ENCODE results near the gene SEC14L6.
A peak's percentile ranks its signal among the peaks of the same experiment; 100 is the strongest.

SEC14L6 gene

DNA sequence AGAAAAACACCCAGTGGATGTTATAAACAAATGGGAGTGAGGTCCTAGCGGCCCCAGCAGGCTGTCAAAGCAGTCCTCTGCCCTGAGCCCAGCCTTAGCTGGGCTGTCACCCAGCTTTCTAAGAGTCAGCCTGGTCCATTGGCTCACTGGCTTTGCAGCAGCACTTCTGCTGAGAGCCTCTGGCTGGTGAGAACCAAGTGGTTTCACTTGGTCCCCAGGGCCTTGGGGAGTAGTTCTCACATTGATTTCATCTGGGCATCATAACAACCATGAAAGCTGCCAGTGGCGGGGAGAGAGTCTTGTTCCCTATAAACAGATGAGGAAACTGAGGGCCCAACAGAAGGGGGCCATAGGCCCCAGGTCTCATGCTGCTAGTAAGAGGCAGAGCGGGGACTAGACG is 11.4 kb downstream of the SEC14L6 start:
- TF ChIP-seq, protein P1, sequence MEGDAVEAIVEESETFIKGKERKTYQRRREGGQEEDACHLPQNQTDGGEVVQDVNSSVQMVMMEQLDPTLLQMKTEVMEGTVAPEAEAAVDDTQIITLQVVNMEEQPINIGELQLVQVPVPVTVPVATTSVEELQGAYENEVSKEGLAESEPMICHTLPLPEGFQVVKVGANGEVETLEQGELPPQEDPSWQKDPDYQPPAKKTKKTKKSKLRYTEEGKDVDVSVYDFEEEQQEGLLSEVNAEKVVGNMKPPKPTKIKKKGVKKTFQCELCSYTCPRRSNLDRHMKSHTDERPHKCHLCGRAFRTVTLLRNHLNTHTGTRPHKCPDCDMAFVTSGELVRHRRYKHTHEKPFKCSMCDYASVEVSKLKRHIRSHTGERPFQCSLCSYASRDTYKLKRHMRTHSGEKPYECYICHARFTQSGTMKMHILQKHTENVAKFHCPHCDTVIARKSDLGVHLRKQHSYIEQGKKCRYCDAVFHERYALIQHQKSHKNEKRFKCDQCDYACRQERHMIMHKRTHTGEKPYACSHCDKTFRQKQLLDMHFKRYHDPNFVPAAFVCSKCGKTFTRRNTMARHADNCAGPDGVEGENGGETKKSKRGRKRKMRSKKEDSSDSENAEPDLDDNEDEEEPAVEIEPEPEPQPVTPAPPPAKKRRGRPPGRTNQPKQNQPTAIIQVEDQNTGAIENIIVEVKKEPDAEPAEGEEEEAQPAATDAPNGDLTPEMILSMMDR (IDR thresholded peaks at IDR 0.05; ENCODE audit: low read depth, low read length): no peak
- peak; percentile 46 for DNase-seq (ENCODE audit: low read depth)
- no peak overlapping the region for H3K4me3 ChIP-seq (ENCODE audit: low read depth, low read length)

DNA sequence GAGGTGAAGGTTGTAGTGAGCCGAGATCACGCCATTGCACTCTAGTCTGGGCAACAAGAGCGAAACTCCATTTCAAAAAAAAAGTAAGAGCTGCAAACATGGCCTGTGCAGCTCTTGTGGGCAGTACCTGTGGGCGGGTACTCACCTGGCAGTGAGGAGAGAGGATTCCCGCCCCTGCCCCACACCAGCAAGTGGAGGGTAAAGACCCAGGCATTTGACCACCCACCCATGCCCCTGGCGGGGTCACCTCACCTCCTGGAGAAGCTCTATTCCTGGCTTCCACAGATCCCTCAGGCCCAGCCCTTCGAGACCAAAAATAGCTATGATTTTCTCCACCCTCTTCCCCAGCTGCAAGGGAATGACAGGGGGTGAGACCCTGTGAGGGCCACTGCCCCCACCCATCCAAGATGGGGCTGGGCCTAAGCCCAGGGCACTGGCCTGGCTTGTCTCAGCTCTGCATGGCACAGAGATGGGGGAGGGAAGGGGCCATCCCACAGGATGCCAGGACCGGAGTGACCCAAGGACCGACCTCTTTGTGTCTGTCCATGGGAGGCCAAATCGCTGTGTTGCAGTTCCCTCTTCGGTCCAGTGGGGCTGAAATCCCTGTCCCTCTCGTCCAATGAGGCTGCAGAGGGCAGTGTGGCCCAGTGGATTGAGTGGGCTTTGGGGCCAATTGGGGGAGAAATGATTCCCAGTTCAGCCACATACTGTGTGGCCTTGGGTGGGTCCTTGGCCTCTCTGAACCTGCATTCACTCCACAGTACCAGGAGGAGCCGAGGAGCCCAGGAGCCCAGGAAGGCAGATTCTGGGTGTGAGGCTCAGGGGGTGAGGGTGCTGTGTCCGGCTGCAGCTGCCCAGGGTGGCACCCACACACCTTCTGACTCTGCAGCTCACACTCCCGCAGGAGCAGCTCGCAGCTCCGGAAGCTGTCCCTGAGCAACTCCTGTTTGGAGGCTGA is 14.6 kb downstream of the SEC14L6 start:
- no peak overlapping the region for H3K4me3 ChIP-seq (ENCODE audit: low read depth, low read length)
- no peak for TF ChIP-seq POLR2A (IDR thresholded peaks at IDR 0.05; ENCODE audit: extremely low read depth, insufficient read length)
- no peak for TF ChIP-seq MYC (IDR thresholded peaks at IDR 0.05; ENCODE audit: low read depth, low read length)
- TF ChIP-seq, protein P2, sequence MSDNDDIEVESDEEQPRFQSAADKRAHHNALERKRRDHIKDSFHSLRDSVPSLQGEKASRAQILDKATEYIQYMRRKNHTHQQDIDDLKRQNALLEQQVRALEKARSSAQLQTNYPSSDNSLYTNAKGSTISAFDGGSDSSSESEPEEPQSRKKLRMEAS (IDR thresholded peaks at IDR 0.05; ENCODE audit: low read depth, low read length): no peak
- no peak for DNase-seq (ENCODE audit: low read depth)

DNA sequence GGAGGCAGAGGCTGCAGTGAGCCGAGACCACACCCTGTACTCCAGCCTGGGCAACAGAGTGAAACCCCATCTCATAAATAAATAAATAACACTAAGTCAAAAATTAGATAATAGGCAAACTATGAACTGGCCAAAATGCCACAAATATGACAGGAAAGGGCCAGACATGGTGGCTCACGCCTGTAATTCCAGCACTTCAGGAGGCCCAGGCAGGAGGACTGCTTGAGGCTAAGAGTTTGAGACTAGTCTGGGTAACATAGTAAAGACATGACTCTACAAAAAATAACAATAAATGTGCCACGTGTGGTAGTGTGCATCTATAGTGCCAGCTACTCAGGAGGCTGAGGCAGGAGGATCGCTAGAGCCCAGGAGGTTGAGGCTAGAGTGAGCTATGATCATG is 19.9 kb downstream of the SEC14L6 start:
- TF ChIP-seq, protein P2 (IDR thresholded peaks at IDR 0.05; ENCODE audit: low read depth, low read length): no peak
- TF ChIP-seq POLR2A (IDR thresholded peaks at IDR 0.05; ENCODE audit: extremely low read depth, insufficient read length) (no peak), MYC (IDR thresholded peaks at IDR 0.05; ENCODE audit: low read depth, low read length) (no peak)
- TF ChIP-seq, protein P1 (IDR thresholded peaks at IDR 0.05; ENCODE audit: low read depth, low read length): no peak
- DNase-seq (ENCODE audit: low read depth): no peak
- H3K4me3 ChIP-seq (ENCODE audit: low read depth, low read length): no peak overlapping the region

DNA sequence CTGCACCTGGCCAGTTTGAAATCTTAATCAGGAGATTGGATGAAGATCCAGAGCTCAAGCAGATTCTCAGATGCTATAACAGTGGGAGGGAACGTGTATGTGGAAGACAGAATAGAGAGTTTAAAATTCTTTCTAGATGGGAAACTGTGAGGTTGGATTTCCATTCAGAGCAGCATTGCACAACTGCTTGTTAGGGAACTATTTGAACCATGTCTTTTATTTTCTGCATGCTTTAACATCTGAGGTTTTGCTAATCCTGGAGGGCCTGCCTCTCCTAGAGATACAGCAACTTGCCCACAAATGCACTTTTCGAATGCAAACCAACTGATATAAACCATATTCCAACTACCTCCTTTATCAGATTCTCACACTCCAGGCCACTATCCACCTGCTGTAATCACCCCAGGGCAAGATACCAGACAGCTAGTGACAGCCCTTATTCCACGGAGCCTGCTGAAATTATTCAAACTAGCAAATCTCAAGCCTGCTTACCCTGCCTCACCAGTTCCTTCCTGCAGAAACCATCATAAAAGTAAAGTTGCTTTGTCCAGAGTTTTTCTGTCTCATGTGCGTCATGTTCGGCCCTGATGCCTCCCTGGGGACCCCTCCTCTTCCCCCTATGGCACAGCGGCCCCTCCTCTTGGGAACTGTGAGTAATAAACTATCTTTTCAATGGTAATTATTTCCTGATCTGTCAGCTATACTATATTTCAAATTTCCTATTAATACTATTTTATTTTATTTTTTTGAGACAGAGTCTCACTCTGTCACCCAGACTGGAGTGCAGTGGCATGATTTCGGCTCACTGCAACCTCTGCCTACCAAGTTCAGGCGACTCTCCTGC is 22.7 kb downstream of the SEC14L6 start:
- no peak for TF ChIP-seq POLR2A (IDR thresholded peaks at IDR 0.05; ENCODE audit: extremely low read depth, insufficient read length)
- no peak for TF ChIP-seq MYC (IDR thresholded peaks at IDR 0.05; ENCODE audit: low read depth, low read length)
- TF ChIP-seq, protein P2 (IDR thresholded peaks at IDR 0.05; ENCODE audit: low read depth, low read length): no peak
- TF ChIP-seq, protein P1 (IDR thresholded peaks at IDR 0.05; ENCODE audit: low read depth, low read length): no peak
- DNase-seq (ENCODE audit: low read depth): peak; percentile 23
- no peak overlapping the region for H3K4me3 ChIP-seq (ENCODE audit: low read depth, low read length)

DNA sequence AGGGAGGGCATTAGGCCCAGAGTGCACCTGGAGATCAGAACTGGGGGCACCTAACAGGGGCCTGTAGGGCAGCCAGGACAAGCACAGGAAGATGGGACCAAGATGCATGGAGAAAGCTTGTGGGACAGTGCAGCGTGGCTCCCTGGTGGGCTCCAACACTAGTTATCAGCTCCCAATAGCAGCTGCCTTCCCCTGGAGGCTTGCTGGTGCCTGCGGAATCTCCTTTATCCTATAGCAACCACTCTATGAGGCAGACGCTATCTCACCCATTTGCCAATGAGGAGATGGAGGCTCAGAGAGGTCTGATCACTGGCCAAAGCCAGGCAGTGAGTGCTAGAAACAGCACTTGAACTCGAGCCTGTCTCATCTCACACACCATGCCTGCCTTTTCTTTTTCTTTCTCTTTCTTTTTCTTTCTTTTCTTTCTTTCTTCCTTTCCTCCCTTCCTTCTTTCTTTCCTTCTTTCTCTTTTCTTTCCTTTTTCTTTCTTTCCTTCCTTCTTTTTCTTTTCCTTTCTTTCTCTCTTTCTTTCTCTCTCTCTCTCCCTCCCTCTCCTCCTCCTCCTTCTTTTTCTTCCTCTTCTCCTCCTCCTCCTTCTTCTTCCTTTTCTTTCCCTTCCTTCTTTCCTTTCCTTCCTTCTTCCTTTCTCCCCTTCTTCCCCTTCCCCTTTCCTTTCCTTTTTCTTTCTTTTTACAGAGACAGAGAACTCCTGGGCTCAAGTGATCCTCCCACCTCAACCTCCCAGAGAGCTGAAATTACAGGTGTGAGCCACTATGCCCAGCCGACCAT is 25.0 kb downstream of the SEC14L6 start:
- H3K4me3 ChIP-seq (ENCODE audit: low read depth, low read length): no peak overlapping the region
- TF ChIP-seq POLR2A (IDR thresholded peaks at IDR 0.05; ENCODE audit: extremely low read depth, insufficient read length): no peak
- TF ChIP-seq MYC (IDR thresholded peaks at IDR 0.05; ENCODE audit: low read depth, low read length): no peak
- TF ChIP-seq, protein P2 (IDR thresholded peaks at IDR 0.05; ENCODE audit: low read depth, low read length): no peak
- TF ChIP-seq, protein P1 (IDR thresholded peaks at IDR 0.05; ENCODE audit: low read depth, low read length): no peak
- no peak for DNase-seq (ENCODE audit: low read depth)

All from NB4 (cell line).